HG03108 (cell line): Measurements from ENCODE around the gene HNRNPF.
A peak's percentile ranks its signal among the peaks of the same experiment; 100 is the strongest.
"Not testable (repeated sequence)": the region's sequence is repeated elsewhere in the genome, so short reads cannot be mapped to it uniquely, and the experiment has no call there.

Experiments used
- ATAC-seq: cut with Tn5 transposase; IDR thresholded peaks from one replicate; pipeline ENCODE4 v1.9.1; 2021; ENCODE audit warnings: moderate library complexity; ENCODE audit not compliant: unreplicated experiment

HNRNPF gene

GRCh38 chr10:43351301-43351700 lies 57.7 kb downstream of the HNRNPF start:
- no peak for ATAC-seq

GRCh38 chr10:43350686-43351085 lies 58.3 kb downstream of the HNRNPF start:
- no peak for ATAC-seq

- ATAC-seq, result no peak
These were observed 58.8 kb downstream of the HNRNPF start for GRCh38 chr10:43350156-43350555.

GRCh38 chr10:43348511-43349312 lies 60.3 kb downstream of the HNRNPF start:
- peak; percentile 99 for ATAC-seq

- ATAC-seq, result no peak
These were observed 61.0 kb downstream of the HNRNPF start for GRCh38 chr10:43347997-43348396.

GRCh38 chr10:43344051-43344450 lies 64.9 kb downstream of the HNRNPF start:
- ATAC-seq, result no peak

- no peak for ATAC-seq
These were observed 65.9 kb downstream of the HNRNPF start for GRCh38 chr10:43343126-43343525.

GRCh38 chr10:43342279-43343125 lies 66.5 kb downstream of the HNRNPF start:
- ATAC-seq, result no peak

GRCh38 chr10:43341450-43341849 lies 67.5 kb downstream of the HNRNPF start:
- ATAC-seq, result no peak

GRCh38 chr10:43340619-43341018 lies 68.4 kb downstream of the HNRNPF start:
- ATAC-seq, result no peak

GRCh38 chr10:43340101-43340500 lies 68.9 kb downstream of the HNRNPF start:
- no peak for ATAC-seq

- no peak for ATAC-seq
These were observed 69.8 kb downstream of the HNRNPF start for GRCh38 chr10:43339136-43339535.

GRCh38 chr10:43338117-43338516 lies 70.9 kb downstream of the HNRNPF start:
- ATAC-seq, result no peak

- not testable (repeated sequence) for ATAC-seq
These were observed 71.5 kb downstream of the HNRNPF start for GRCh38 chr10:43337536-43337935.

- no peak for ATAC-seq
These were observed 72.2 kb downstream of the HNRNPF start for GRCh38 chr10:43336641-43337318.

GRCh38 chr10:43336061-43336460 lies 72.9 kb downstream of the HNRNPF start:
- no peak for ATAC-seq
